IPS-18a (cell line): ENCODE data around the gene TRIOBP.
"Not testable (repeated sequence)": the region's sequence is repeated elsewhere in the genome, so short reads cannot be mapped to it uniquely, and the experiment has no call there.

Experiments used
- H3K27ac ChIP-seq: one replicate; pipeline ENCODE4 v1.5.1; 2013; ENCODE audit warnings: low read length
- H3K27me3 ChIP-seq: one replicate; pipeline ENCODE4 v1.6.1; 2013; ENCODE audit warnings: mild to moderate bottlenecking, low read length; ENCODE audit not compliant: control insufficient read depth, insufficient read depth
- H3K36me3 ChIP-seq: one replicate; pipeline ENCODE4 v1.6.1; 2013; ENCODE audit warnings: low read depth, low read length; ENCODE audit not compliant: control insufficient read depth
- H3K4me1 ChIP-seq: one replicate; pipeline ENCODE4 v1.6.1; 2013; ENCODE audit warnings: low read depth, low read length; ENCODE audit not compliant: control insufficient read depth
- H3K4me3 ChIP-seq: one replicate; pipeline ENCODE4 v1.5.1; 2013; ENCODE audit warnings: low read length
- H3K9ac ChIP-seq: one replicate; pipeline ENCODE4 v1.6.1; 2013; ENCODE audit warnings: mild to moderate bottlenecking, low read length, moderate library complexity
- H3K9me3 ChIP-seq: one replicate; pipeline ENCODE4 v1.6.1; 2013; ENCODE audit warnings: low read depth, low read length; ENCODE audit not compliant: control insufficient read depth

The TRIOBP gene

GRCh38 chr22:37799979-37800378 is 103.1 kb downstream of the TRIOBP start:
- H3K9ac ChIP-seq, H3K9me3 ChIP-seq, H3K36me3 ChIP-seq, H3K27ac ChIP-seq, H3K4me3 ChIP-seq: not testable (repeated sequence)
- H3K4me1 ChIP-seq = peaks cover 14% of the 10 kb centered on the region
- H3K27me3 ChIP-seq = peaks cover 40% of the 10 kb centered on the region

- no peaks in the 10 kb centered on the region for H3K9me3 ChIP-seq
- H3K4me3 ChIP-seq = peak overlapping the region; percentile 73
- H3K27me3 ChIP-seq = peaks cover 59% of the 10 kb centered on the region
- H3K4me1 ChIP-seq = peaks cover 29% of the 10 kb centered on the region
- H3K36me3 ChIP-seq = no peaks in the 10 kb centered on the region
- no peak overlapping the region for H3K9ac ChIP-seq
- no peak overlapping the region for H3K27ac ChIP-seq
These were observed 105.1 kb downstream of the TRIOBP start for GRCh38 chr22:37801946-37802309.

DNA sequence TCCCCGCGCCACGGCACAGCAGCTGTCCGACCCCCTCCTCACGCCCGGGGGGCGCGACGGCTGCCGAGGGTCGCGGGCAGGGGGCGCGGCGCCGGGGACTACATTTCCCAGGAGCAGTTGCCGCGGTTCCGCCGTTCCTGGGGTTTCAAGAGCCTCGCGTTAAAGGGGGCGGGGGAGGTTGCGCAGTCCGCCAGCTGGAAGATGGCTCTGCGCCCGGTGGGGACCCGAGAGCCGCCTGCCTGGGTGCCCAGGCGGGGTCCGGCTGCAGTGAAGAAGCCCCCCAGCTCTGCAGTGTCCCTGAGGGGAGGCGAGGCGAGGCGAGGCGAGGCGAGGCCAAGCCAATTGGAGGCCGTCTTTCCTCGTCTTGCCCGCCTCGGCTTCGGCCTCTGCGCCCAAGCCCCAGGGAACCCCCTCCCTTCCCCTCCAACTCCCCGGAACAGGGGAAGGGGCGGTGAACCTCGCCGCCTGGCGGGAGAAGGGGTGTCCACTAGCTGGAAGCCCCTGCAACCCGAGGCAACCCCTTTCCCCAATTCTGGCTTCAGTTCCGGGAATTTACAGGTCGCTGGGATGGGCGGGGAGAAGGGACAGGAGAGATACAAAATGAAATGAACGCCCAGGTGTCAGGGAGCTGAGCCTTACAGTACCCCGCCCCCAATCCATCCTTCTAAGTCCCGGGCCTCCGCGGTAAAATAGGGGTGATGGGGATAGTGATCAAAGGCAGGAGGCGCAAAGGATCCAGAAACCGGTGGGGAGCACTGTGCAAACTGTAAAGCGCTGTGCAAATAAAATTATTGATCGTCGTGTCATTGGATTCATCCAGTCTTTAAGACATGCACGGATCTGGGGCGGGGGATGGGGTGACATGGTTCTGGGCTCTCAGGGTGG is 105.7 kb downstream of the TRIOBP start:
- no peaks in the 10 kb centered on the region for H3K36me3 ChIP-seq
- peak overlapping the region; percentile 73 for H3K4me3 ChIP-seq
- H3K9ac ChIP-seq = no peak overlapping the region
- H3K27ac ChIP-seq = no peak overlapping the region
- H3K27me3 ChIP-seq = peaks cover 61% of the 10 kb centered on the region
- H3K4me1 ChIP-seq = peaks cover 31% of the 10 kb centered on the region
- no peaks in the 10 kb centered on the region for H3K9me3 ChIP-seq

DNA sequence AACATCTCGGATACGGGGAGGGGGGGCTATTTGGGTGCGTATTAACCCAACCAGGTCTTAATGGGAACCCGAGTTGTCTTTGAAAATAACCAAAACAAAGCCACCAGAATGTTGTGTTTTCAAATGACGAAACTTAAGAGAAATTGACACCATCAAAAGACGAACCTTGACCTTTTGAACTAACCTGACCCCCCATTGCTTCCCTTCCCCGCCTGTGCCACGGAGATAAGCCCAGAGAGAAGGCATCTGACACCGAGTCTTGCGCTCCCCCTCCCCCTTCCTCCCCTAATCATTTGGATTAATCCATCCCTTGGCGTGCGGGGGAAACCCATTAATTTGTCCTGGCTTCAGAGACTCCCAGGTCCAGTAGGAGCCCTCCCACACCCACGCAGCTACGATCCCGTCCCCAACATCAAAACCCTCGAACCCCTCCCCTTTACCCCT is 106.4 kb downstream of the TRIOBP start:
- no peaks in the 10 kb centered on the region for H3K9me3 ChIP-seq
- H3K4me1 ChIP-seq = peaks cover 32% of the 10 kb centered on the region
- H3K4me3 ChIP-seq = peak overlapping the region; percentile 73
- H3K27ac ChIP-seq = no peak overlapping the region
- H3K9ac ChIP-seq = peak overlapping the region; percentile 65
- peaks cover 60% of the 10 kb centered on the region for H3K27me3 ChIP-seq
- no peaks in the 10 kb centered on the region for H3K36me3 ChIP-seq

DNA sequence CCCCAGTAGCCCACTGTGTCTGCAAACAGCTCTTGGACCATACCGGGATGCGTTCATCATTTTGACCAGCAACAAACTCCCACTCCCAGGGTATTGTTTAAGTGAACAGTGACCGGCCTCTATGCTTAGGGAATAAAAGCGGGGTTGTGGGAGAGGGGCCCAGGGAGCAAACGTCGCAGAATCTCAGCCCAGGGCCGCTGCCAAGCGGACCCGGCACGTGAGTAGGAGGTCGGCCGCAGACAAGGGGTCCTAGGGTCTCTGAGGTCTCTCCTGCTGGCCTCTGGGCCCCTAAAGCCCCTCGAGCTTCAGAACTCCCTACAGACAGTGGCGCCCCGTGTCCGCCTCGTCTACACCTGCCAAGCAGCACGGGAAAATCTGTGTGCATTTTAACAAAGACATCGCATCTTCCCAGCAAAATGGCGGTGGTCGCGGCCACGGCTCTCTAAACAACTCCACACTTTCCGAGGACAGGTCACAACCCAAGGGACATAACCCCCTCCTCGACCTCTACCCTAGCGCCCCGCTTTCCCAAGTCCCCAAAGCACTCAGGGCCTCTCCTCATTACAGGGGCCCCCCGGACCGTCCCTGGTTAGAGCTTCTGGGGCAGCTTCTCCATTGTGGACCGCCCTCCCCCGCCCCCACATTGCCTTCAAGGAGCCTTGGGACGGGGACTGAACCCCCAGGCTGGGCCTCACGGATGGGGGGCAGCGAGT is 106.9 kb downstream of the TRIOBP start:
- H3K9ac ChIP-seq = peak overlapping the region; percentile 65
- no peaks in the 10 kb centered on the region for H3K9me3 ChIP-seq
- no peaks in the 10 kb centered on the region for H3K36me3 ChIP-seq
- H3K27me3 ChIP-seq = peaks cover 63% of the 10 kb centered on the region
- peaks cover 34% of the 10 kb centered on the region for H3K4me1 ChIP-seq
- H3K4me3 ChIP-seq = peak overlapping the region; percentile 73
- no peak overlapping the region for H3K27ac ChIP-seq

- Histone ChIP-seq H3K4me1 (peaks cover 34% of the 10 kb centered on the region), H3K9me3 (no peaks in the 10 kb centered on the region), H3K36me3 (no peaks in the 10 kb centered on the region), H3K9ac (peak overlapping the region; percentile 65), H3K27me3 (peaks cover 65% of the 10 kb centered on the region), H3K4me3 (peak overlapping the region; percentile 73), H3K27ac (no peak overlapping the region)
These were observed 107.6 kb downstream of the TRIOBP start for GRCh38 chr22:37804352-37804880.

GRCh38 chr22:37804881-37805809 is 108.3 kb downstream of the TRIOBP start:
- H3K36me3 ChIP-seq = no peaks in the 10 kb centered on the region
- H3K4me3 ChIP-seq = peak overlapping the region; percentile 82
- peaks cover 34% of the 10 kb centered on the region for H3K4me1 ChIP-seq
- peaks cover 66% of the 10 kb centered on the region for H3K27me3 ChIP-seq
- H3K9me3 ChIP-seq = no peaks in the 10 kb centered on the region
- H3K27ac ChIP-seq = no peak overlapping the region
- H3K9ac ChIP-seq = peak overlapping the region; percentile 65

- Histone ChIP-seq H3K9ac (peak overlapping the region; percentile 27), H3K36me3 (no peaks in the 10 kb centered on the region), H3K27me3 (peaks cover 66% of the 10 kb centered on the region), H3K4me3 (peak overlapping the region; percentile 82), H3K4me1 (peaks cover 34% of the 10 kb centered on the region), H3K27ac (no peak overlapping the region), H3K9me3 (no peaks in the 10 kb centered on the region)
These were observed 109.0 kb downstream of the TRIOBP start for GRCh38 chr22:37805810-37806277.

DNA sequence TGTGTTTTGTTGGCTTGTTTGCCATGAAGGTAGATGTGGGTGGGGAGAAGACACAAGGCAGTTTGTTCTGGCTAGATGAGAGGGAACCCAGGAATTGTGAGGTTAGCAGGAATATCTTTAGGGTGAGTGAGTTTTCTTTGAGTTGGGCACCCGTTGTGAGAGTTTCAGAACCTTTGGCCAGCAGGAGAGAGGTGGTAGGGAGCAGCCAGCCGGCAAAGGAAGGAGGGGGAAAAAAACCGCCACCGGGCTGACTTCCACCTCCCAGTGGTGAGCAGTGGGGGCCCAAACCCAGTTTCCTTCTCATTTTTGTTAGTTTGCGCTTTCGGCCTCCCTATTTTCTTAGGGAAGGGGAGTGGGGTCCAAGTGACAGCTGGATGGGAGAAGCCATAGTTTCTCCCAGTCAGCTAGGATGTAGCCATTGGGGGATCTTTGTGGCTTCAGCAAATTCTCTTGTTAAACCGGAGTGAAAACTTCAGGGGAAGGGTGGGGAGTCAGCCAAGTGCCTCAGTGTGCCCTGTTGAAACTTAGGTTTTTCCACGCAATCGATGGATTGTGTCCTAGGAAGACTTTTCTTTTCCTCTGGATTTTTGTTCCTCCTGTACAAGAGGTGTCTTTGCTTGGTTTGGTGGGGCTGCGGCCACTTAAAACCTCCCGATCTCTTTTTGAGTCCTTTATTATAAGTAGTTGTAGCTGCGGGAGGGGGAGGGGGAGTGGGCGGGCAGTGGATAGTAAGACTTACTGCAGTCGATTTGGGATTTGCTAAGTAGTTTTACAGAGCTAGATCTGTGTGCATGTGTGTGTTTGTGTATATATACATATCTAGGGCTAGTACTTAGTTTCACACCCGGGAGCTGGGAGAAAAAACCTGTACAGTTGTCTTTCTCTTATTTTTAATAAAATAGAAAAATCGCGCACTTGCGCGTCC is 109.8 kb downstream of the TRIOBP start:
- peaks cover 61% of the 10 kb centered on the region for H3K27me3 ChIP-seq
- H3K27ac ChIP-seq = no peak overlapping the region
- no peaks in the 10 kb centered on the region for H3K9me3 ChIP-seq
- peak overlapping the region; percentile 27 for H3K9ac ChIP-seq
- peak overlapping the region; percentile 82 for H3K4me3 ChIP-seq
- H3K36me3 ChIP-seq = no peaks in the 10 kb centered on the region
- H3K4me1 ChIP-seq = peaks cover 34% of the 10 kb centered on the region
